Measurements from ENCODE around the gene FAM181B.

DNA sequence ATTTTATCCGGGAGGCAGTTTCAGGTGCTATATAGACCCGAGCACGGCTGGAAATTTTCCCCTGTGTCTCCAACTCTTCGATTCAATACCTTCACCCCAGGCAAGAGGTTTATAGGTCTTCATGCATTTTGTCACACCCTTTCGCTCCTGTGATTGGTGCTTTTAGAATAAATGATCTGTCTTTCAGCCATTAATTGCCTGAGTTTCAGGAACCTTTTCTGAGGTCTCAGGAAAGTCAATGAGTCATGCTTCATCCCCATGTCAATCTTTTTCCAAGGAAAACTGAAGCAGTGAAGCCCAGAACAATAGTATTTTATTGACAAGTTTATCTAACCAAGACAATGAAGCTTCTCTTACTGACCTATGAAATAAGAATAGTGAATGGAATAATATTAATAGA lies 29.9 kb downstream of the FAM181B start:
- TF ChIP-seq, protein P1, sequence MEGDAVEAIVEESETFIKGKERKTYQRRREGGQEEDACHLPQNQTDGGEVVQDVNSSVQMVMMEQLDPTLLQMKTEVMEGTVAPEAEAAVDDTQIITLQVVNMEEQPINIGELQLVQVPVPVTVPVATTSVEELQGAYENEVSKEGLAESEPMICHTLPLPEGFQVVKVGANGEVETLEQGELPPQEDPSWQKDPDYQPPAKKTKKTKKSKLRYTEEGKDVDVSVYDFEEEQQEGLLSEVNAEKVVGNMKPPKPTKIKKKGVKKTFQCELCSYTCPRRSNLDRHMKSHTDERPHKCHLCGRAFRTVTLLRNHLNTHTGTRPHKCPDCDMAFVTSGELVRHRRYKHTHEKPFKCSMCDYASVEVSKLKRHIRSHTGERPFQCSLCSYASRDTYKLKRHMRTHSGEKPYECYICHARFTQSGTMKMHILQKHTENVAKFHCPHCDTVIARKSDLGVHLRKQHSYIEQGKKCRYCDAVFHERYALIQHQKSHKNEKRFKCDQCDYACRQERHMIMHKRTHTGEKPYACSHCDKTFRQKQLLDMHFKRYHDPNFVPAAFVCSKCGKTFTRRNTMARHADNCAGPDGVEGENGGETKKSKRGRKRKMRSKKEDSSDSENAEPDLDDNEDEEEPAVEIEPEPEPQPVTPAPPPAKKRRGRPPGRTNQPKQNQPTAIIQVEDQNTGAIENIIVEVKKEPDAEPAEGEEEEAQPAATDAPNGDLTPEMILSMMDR (IDR thresholded peaks at IDR 0.05), result no peak
- TF ChIP-seq POLR2A (IDR thresholded peaks at IDR 0.05), result no peak

Data from lower leg skin (tissue), 3 donors.